Hepatocyte (in vitro differentiated cells): ENCODE results near the gene BRSK1. TPM values are rescaled to one million over a fixed set of nuclear protein-coding genes. Genes with fewer than 3 reads are reported as not detected.

Experiments used
- DNase-seq: peaks from one replicate; pipeline ENCODE4 v3.0.0-alpha.2; 2016; ENCODE audit warnings: low spot score
- H2AFZ ChIP-seq: fragments of 200-600 bp; sonication (generic); 2 replicates; pipeline ENCODE4 v1.6.0; 2016; ENCODE audit warnings: antibody characterized with exemption, mild to moderate bottlenecking
- H3K27ac ChIP-seq: fragments of 200-600 bp; sonication (generic); 2 replicates; pipeline ENCODE4 v1.5.1; 2016; ENCODE audit warnings: mild to moderate bottlenecking
- H3K27me3 ChIP-seq: fragments of 200-600 bp; sonication (generic); 2 replicates; pipeline ENCODE4 v1.6.1; 2016
- H3K36me3 ChIP-seq: fragments of 200-600 bp; sonication (generic); replicated peaks from 2 replicates; pipeline ENCODE4 v1.5.1; 2016; ENCODE audit warnings: low read depth; ENCODE audit not compliant: insufficient read depth
- H3K4me1 ChIP-seq: fragments of 200-600 bp; sonication (generic); 2 replicates; pipeline ENCODE4 v1.5.1; 2016; ENCODE audit warnings: mild to moderate bottlenecking, moderate library complexity; ENCODE audit not compliant: insufficient read depth
- H3K4me2 ChIP-seq: fragments of 200-600 bp; sonication (generic); 2 replicates; pipeline ENCODE4 v1.6.0; 2016
- H3K4me3 ChIP-seq: fragments of 200-600 bp; sonication (generic); 2 replicates; pipeline ENCODE4 v1.5.1; 2016; ENCODE audit warnings: mild to moderate bottlenecking
- H3K79me2 ChIP-seq: fragments of 200-600 bp; sonication (generic); 2 replicates; pipeline ENCODE4 v1.6.0; 2017; ENCODE audit warnings: mild to moderate bottlenecking
- H3K9me2 ChIP-seq: fragments of 200-600 bp; sonication (generic); replicated peaks from 2 replicates; pipeline ENCODE4 v1.6.0; 2017; ENCODE audit warnings: mild to moderate bottlenecking; ENCODE audit not compliant: insufficient read depth
- H3K9me3 ChIP-seq: fragments of 200-600 bp; sonication (generic); 2 replicates; pipeline ENCODE4 v1.5.1; 2016; ENCODE audit warnings: low read depth, mild to moderate bottlenecking
- H4K20me1 ChIP-seq: fragments of 200-600 bp; sonication (generic); 2 replicates; pipeline ENCODE4 v1.6.0; 2016; ENCODE audit warnings: mild to moderate bottlenecking; ENCODE audit not compliant: insufficient read depth, poor library complexity, severe bottlenecking
- EZH2 ChIP-seq: fragments of 200-600 bp; sonication (generic); IDR thresholded peaks from 2 replicates; pipeline ENCODE4 v1.6.1; 2016; ENCODE audit warnings: antibody characterized with exemption, mild to moderate bottlenecking, borderline replicate concordance
- EZH2phosphoT487 ChIP-seq: fragments of 200-600 bp; sonication (generic); IDR thresholded peaks from one replicate; pipeline ENCODE4 v1.6.1; 2018; ENCODE audit warnings: antibody characterized with exemption, mild to moderate bottlenecking, low read depth, moderate library complexity; ENCODE audit not compliant: unreplicated experiment, severe bottlenecking
- WGBS: methylation state at CpG from one replicate; pipeline ENCODE4 v1.1.6; 2016; ENCODE audit warnings: low lambda C conversion rate; ENCODE audit errors: missing lambda C conversion rate; 5-methylcytosine and 5-hydroxymethylcytosine counted together
- polyA plus RNA-seq: library from polyadenylated mRNA; unstranded; fragments of >200 nt; fragmentation: Nextera tagmentation; extraction: Ambion mirVana; gene quantifications from 2 replicates; pipeline ENCODE4 v1.2.1, GENCODE V29; 2016
- total RNA-seq: library from RNA; depleted of rRNA; stranded (reverse); fragments of >200 nt; gene quantifications from 2 replicates; pipeline ENCODE4 v1.2.3, GENCODE V29; 2014
- TF ChIP-seq, protein P1 (sequence below): fragments of 200-600 bp; sonication (generic); IDR thresholded peaks from 2 replicates; pipeline ENCODE4 v1.5.1; 2016; ENCODE audit warnings: antibody characterized with exemption, mild to moderate bottlenecking; ENCODE audit not compliant: poor library complexity

The BRSK1 gene
- total and polyA plus RNA-seq, 2 experiments from 2014 or later = 2.4 to 13.2 TPM

DNA sequence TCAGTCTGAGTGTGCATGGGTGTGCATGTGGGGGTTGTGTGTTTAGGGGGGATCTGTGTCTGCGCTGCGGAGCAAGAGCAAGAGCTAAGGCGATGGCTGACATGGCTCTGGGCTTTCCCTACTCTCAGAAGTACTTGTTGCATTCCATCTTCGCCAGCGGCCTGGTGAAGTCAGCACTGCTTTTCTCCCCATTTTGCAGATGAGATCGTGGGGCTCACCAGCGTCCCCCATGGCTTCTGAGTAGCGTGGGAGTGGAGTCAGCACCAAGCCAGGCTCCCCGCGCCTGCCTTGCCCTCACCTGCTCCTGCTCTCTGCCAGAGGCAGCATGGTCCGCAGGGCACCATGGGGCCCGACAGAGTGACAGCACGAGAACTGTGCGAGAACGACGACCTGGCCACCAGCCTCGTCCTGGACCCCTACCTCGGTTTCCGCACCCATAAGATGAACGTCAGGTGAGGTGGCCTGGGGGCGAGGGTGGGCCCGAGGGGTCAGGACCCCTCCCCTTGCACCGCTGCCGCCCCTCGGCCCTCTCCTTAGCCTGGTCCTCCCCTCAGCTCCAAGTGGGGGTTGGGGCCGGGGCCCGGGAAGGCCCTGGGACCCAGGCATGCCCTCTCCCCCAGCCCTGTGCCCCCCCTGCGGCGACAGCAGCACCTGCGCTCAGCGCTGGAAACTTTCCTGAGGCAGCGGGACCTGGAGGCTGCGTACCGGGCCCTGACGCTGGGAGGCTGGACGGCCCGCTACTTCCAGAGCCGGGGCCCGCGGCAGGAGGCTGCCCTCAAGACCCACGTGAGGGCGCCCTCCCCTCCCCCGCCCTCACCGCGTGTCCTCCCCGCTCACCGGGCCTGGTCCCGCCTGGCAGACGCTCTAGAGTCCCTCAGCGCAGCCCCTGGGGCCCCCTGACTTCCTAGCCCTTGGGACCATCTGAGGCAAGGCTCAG, 58.1 kb downstream of the BRSK1 start:
- H3K4me1 ChIP-seq = no peaks in the 10 kb centered on the region
- no peak overlapping the region for H2AFZ ChIP-seq
- H3K9me3 ChIP-seq = no peaks in the 10 kb centered on the region
- no peak overlapping the region for H3K27ac ChIP-seq
- peaks cover 5% of the 10 kb centered on the region for H4K20me1 ChIP-seq
- no peak overlapping the region for H3K4me3 ChIP-seq
- no peak for DNase-seq
- 90% methylated on average over 29 of the region's 50 CpGs for WGBS
- no peaks in the 10 kb centered on the region for H3K9me2 ChIP-seq
- no peaks in the 10 kb centered on the region for H3K27me3 ChIP-seq
- TF ChIP-seq EZH2phosphoT487 = no peak
- TF ChIP-seq, protein P1, sequence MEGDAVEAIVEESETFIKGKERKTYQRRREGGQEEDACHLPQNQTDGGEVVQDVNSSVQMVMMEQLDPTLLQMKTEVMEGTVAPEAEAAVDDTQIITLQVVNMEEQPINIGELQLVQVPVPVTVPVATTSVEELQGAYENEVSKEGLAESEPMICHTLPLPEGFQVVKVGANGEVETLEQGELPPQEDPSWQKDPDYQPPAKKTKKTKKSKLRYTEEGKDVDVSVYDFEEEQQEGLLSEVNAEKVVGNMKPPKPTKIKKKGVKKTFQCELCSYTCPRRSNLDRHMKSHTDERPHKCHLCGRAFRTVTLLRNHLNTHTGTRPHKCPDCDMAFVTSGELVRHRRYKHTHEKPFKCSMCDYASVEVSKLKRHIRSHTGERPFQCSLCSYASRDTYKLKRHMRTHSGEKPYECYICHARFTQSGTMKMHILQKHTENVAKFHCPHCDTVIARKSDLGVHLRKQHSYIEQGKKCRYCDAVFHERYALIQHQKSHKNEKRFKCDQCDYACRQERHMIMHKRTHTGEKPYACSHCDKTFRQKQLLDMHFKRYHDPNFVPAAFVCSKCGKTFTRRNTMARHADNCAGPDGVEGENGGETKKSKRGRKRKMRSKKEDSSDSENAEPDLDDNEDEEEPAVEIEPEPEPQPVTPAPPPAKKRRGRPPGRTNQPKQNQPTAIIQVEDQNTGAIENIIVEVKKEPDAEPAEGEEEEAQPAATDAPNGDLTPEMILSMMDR = no peak
- no peak for TF ChIP-seq EZH2
- peak overlapping the region; percentile 94 for H3K4me2 ChIP-seq
- H3K79me2 ChIP-seq = peaks cover 16% of the 10 kb centered on the region
- H3K36me3 ChIP-seq = no peaks in the 10 kb centered on the region

DNA sequence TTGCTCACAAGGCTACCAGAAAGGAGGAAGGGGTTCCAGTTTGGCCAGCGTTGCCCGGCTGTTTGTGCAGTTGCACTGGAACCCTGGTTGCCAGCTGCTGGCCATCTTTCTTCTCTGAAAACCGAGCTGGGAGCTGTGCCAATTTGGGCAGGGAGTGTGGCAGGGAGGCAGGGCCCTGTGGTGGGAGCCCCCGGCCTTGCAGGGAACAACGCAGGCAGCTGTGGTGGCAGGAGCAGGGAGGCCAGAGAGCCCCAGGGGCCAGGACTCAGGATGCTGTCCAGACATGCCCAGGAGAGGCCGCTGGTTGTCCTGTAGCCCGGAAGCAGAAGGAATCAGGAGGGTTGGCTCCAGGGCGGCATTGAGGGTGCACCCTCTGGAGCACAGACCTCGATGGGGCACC, 60.6 kb downstream of the BRSK1 start:
- Histone ChIP-seq H3K9me2 (no peaks in the 10 kb centered on the region), H2AFZ (no peak overlapping the region), H3K4me2 (no peak overlapping the region), H3K4me3 (no peak overlapping the region), H3K79me2 (peaks cover 16% of the 10 kb centered on the region), H4K20me1 (peaks cover 5% of the 10 kb centered on the region), H3K27me3 (no peaks in the 10 kb centered on the region), H3K4me1 (no peaks in the 10 kb centered on the region), H3K27ac (no peak overlapping the region), H3K9me3 (no peaks in the 10 kb centered on the region), H3K36me3 (no peaks in the 10 kb centered on the region)
- TF ChIP-seq, protein P1 = no peak
- WGBS = 88% methylated on average over 9 of the region's 9 CpGs
- DNase-seq = no peak

DNA sequence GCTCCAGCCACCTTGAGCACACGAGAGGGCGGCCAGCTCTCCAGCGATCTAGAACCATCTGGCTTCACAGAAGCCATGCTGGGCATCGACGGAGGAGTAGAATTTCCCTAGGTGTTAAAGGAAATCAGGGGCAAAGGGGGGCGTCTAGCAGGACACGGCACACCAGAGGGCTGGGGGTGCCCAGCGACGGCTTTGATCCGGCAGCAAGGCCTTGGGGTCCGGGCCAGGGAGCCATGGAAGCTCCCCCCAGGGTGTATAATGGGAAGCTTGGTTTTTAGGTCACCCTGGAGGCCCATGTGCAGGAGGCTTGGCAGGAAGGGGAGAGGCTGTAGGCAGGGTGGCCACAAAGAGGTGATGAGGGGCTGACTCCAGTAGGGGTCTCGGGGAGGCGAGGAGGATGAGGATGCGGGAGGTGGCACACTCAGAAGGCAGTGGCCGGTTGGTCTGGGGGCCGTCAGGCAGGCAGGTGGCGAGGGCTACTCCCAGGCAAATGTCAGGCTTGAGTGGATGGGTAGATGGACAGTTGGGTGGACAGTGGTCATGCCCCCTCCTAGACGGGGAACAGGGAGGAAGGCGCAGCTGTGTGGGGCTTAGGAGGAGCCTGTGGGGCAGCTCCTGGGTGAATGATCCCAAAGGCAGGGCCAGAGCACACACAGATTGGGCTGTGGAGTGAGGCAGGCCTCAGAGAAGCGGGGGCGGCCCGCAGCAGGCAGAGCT, 61.5 kb downstream of the BRSK1 start:
- no peak for DNase-seq
- no peaks in the 10 kb centered on the region for H3K9me3 ChIP-seq
- no peaks in the 10 kb centered on the region for H3K4me1 ChIP-seq
- TF ChIP-seq EZH2 (no peak), EZH2phosphoT487 (no peak)
- TF ChIP-seq, protein P1 = no peak
- H3K36me3 ChIP-seq = no peaks in the 10 kb centered on the region
- peaks cover 5% of the 10 kb centered on the region for H4K20me1 ChIP-seq
- H3K4me3 ChIP-seq = no peak overlapping the region
- no peak overlapping the region for H3K27ac ChIP-seq
- H3K27me3 ChIP-seq = no peaks in the 10 kb centered on the region
- no peak overlapping the region for H2AFZ ChIP-seq
- WGBS = 96% methylated on average over 22 of the region's 22 CpGs
- peaks cover 13% of the 10 kb centered on the region for H3K79me2 ChIP-seq
- no peak overlapping the region for H3K4me2 ChIP-seq
- H3K9me2 ChIP-seq = no peaks in the 10 kb centered on the region
